H9 (cell line): ENCODE measurements around the gene SLX4. TPM values are rescaled to one million over a fixed set of nuclear protein-coding genes. Genes with fewer than 3 reads are reported as not detected.

Source experiments
- DNase-seq: peaks from one replicate; pipeline ENCODE4 v3.0.0-alpha.2; 2017
- H2AFZ ChIP-seq: one replicate; pipeline ENCODE4 v1.6.1; 2013; ENCODE audit warnings: mild to moderate bottlenecking, low read length, control low read depth, moderate library complexity
- H2AK5ac ChIP-seq: 2 replicates; pipeline ENCODE4 v1.6.1; 2013; ENCODE audit warnings: low read length, control low read depth, mixed read lengths; ENCODE audit not compliant: insufficient read length
- H2BK120ac ChIP-seq: one replicate; pipeline ENCODE4 v1.6.1; 2013; ENCODE audit warnings: low read depth, mild to moderate bottlenecking, low read length, control low read depth, inconsistent platforms; ENCODE audit not compliant: poor library complexity, severe bottlenecking
- H2BK12ac ChIP-seq: 2 replicates; pipeline ENCODE4 v1.6.1; 2013; ENCODE audit warnings: low read length, control low read depth, mixed read lengths, low read depth; ENCODE audit not compliant: insufficient read length
- H2BK15ac ChIP-seq: 2 replicates; pipeline ENCODE4 v1.6.1; 2013; ENCODE audit warnings: low read depth, low read length, control low read depth
- H2BK20ac ChIP-seq: one replicate; pipeline ENCODE4 v1.6.1; 2013; ENCODE audit warnings: low read depth, mild to moderate bottlenecking, low read length, control low read depth, inconsistent platforms; ENCODE audit not compliant: poor library complexity, severe bottlenecking
- H2BK5ac ChIP-seq: 2 replicates; pipeline ENCODE4 v1.6.1; 2013; ENCODE audit warnings: low read length, control low read depth, mixed read lengths; ENCODE audit not compliant: insufficient read length
- H3K14ac ChIP-seq: 2 replicates; pipeline ENCODE4 v1.6.1; 2013; ENCODE audit warnings: low read length, control low read depth; ENCODE audit not compliant: insufficient read depth
- H3K18ac ChIP-seq: 2 replicates; pipeline ENCODE4 v1.6.1; 2013; ENCODE audit warnings: low read depth, mild to moderate bottlenecking, mixed read lengths, low read length, control low read depth; ENCODE audit not compliant: insufficient read length
- H3K23ac ChIP-seq: 2 replicates; pipeline ENCODE4 v1.6.1; 2013; ENCODE audit warnings: low read length, control low read depth, mixed read lengths, low read depth; ENCODE audit not compliant: insufficient read length
- H3K23me2 ChIP-seq: 2 replicates; pipeline ENCODE4 v1.6.1; 2013; ENCODE audit warnings: low read depth, mild to moderate bottlenecking, mixed read lengths, low read length, control low read depth; ENCODE audit not compliant: insufficient read length, poor library complexity, severe bottlenecking
- H3K27ac ChIP-seq: 2 replicates; pipeline ENCODE4 v1.5.1; 2013; ENCODE audit warnings: low read length, control low read depth, mixed read lengths, low read depth; ENCODE audit not compliant: insufficient read length
- H3K27me3 ChIP-seq: 2 replicates; pipeline ENCODE4 v1.6.1; 2013; ENCODE audit warnings: low read length, control low read depth, inconsistent platforms; ENCODE audit not compliant: insufficient read depth
- H3K4ac ChIP-seq: 2 replicates; pipeline ENCODE4 v1.6.1; 2013; ENCODE audit warnings: low read depth, mild to moderate bottlenecking, control low read depth, inconsistent platforms, low read length, moderate library complexity
- H3K4me1 ChIP-seq: 2 replicates; pipeline ENCODE4 v1.6.1; 2013; ENCODE audit warnings: low read length, control low read depth, inconsistent platforms; ENCODE audit not compliant: insufficient read depth
- H3K4me2 ChIP-seq: 2 replicates; pipeline ENCODE4 v1.6.1; 2013; ENCODE audit warnings: low read length, control low read depth, mixed read lengths; ENCODE audit not compliant: insufficient read length, insufficient read depth
- H3K56ac ChIP-seq: 2 replicates; pipeline ENCODE4 v1.6.1; 2013; ENCODE audit warnings: low read depth, mild to moderate bottlenecking, mixed read lengths, low read length, control low read depth; ENCODE audit not compliant: insufficient read length
- H3K79me1 ChIP-seq: 2 replicates; pipeline ENCODE4 v1.6.1; 2013; ENCODE audit warnings: low read depth, mild to moderate bottlenecking, moderate library complexity, low read length, control low read depth, inconsistent platforms; ENCODE audit not compliant: insufficient read depth, poor library complexity, severe bottlenecking
- H3K79me2 ChIP-seq: 2 replicates; pipeline ENCODE4 v1.6.1; 2013; ENCODE audit warnings: low read length, control low read depth, inconsistent platforms; ENCODE audit not compliant: insufficient read depth
- H3K9ac ChIP-seq: 2 replicates; pipeline ENCODE4 v1.6.1; 2013; ENCODE audit warnings: low read length, control low read depth, mixed read lengths; ENCODE audit not compliant: insufficient read length; ENCODE audit errors: extremely low read depth
- H3K9me3 ChIP-seq: one replicate; pipeline ENCODE4 v1.6.1; 2013; ENCODE audit warnings: low read depth, low read length, inconsistent platforms; ENCODE audit not compliant: control insufficient read depth
- H3T11ph ChIP-seq: one replicate; pipeline ENCODE4 v1.6.1; 2013; ENCODE audit warnings: mild to moderate bottlenecking, low read length, control low read depth, inconsistent platforms
- H4K20me1 ChIP-seq: one replicate; pipeline ENCODE4 v1.6.1; 2013; ENCODE audit not compliant: control insufficient read depth, insufficient read length, insufficient read depth
- H4K5ac ChIP-seq: 2 replicates; pipeline ENCODE4 v1.6.1; 2013; ENCODE audit warnings: low read depth, mild to moderate bottlenecking, mixed read lengths, low read length, control low read depth; ENCODE audit not compliant: insufficient read length
- H4K8ac ChIP-seq: replicated peaks from 2 replicates; pipeline ENCODE4 v1.6.1; 2013; ENCODE audit warnings: low read length, control low read depth, mixed read lengths, low read depth; ENCODE audit not compliant: insufficient read length
- H4K91ac ChIP-seq: 2 replicates; pipeline ENCODE4 v1.6.1; 2013; ENCODE audit warnings: low read depth, mild to moderate bottlenecking, moderate library complexity, mixed read lengths, low read length, control low read depth; ENCODE audit not compliant: insufficient read length
- H3K27ac Mint-ChIP-seq, 3 experiments: 2 replicates in 2 of 3; 3 replicates in 1 of 3; pipeline ENCODE4 v1.8.0; 2020 to 2021; ENCODE audit warnings: mixed read lengths in 3 of 3, mild to moderate bottlenecking in 1 of 3, moderate library complexity in 1 of 3
- H3K27me3 Mint-ChIP-seq: 2 replicates; pipeline ENCODE4 v1.8.0; 2021; ENCODE audit warnings: low read depth, mild to moderate bottlenecking, moderate library complexity, mixed read lengths
- H3K36me3 Mint-ChIP-seq, 3 experiments: 2 replicates in 2 of 3; 3 replicates in 1 of 3; pipeline ENCODE4 v1.8.0; 2020 to 2021; ENCODE audit warnings: low read depth in 3 of 3, mixed read lengths in 3 of 3; ENCODE audit not compliant: insufficient read depth in 1 of 3
- H3K4me1 Mint-ChIP-seq, 2 experiments: 2 replicates each; pipeline ENCODE4 v1.8.0; 2020; ENCODE audit warnings: mixed read lengths in 2 of 2
- H3K4me3 Mint-ChIP-seq, 2 experiments: 2 replicates in 1 of 2; 3 replicates in 1 of 2; pipeline ENCODE4 v1.8.0; 2020 to 2021; ENCODE audit warnings: mild to moderate bottlenecking in 2 of 2, mixed read lengths in 2 of 2, moderate library complexity in 1 of 2
- H3K9me3 Mint-ChIP-seq, 2 experiments: 2 replicates in 1 of 2; 3 replicates in 1 of 2; pipeline ENCODE4 v1.8.0; 2020; ENCODE audit warnings: mild to moderate bottlenecking in 2 of 2, mixed read lengths in 2 of 2, moderate library complexity in 1 of 2
- CTCF ChIP-seq: fragments of 200-600 bp; sonication (generic); conservative IDR thresholded peaks from 3 replicates; pipeline ENCODE4 v1.8.0; 2021; ENCODE audit warnings: antibody characterized with exemption, mild to moderate bottlenecking
- WGBS: extraction: QIAGEN DNeasy Blood & Tissue Kit; methylation state at CpG from one replicate; pipeline ENCODE4 v1.1.7; 2013; ENCODE audit warnings: missing lambda C conversion rate, low lambda C conversion rate, mixed read lengths; ENCODE audit not compliant: insufficient read length; ENCODE audit errors: extremely low coverage; 5-methylcytosine and 5-hydroxymethylcytosine counted together
- total RNA-seq: library from RNA; stranded (reverse); gene quantifications from 2 replicates; pipeline ENCODE4 v1.2.1, GENCODE V29; 2021

Gene SLX4
- total RNA-seq, 1 experiment from 2014 or later = 9.9 TPM

- Mint-ChIP-seq H3K27ac (no peak overlapping the region; a peak in 1 of 7 replicates), H3K4me3 (no peak overlapping the region), H3K9me3 (no peaks in the 10 kb centered on the region), H3K4me1 (peaks cover 12 to 13% of the 10 kb centered on the region in 2 experiments), H3K27me3 (no peaks in the 10 kb centered on the region), H3K36me3 (peaks cover 17 to 39% (median 35%) of the 10 kb centered on the region in 3 experiments)
- Histone ChIP-seq H3K27ac (no peak overlapping the region), H3K18ac (no peak overlapping the region), H3K79me2 (no peaks in the 10 kb centered on the region; the same call in 1 of the 2 replicates), H3K9ac (no peak overlapping the region), H3K56ac (no peak overlapping the region), H2AFZ (no peak overlapping the region), H4K91ac (no peak overlapping the region), H3K79me1 (no peaks in the 10 kb centered on the region), H3K4me1 (no peaks in the 10 kb centered on the region), H3K4ac (no peak overlapping the region), H3K23ac (no peak overlapping the region), H2BK120ac (no peak overlapping the region), H2AK5ac (no peak overlapping the region), H4K20me1 (no peaks in the 10 kb centered on the region), H3K9me3 (no peaks in the 10 kb centered on the region), H2BK5ac (no peak overlapping the region), H2BK12ac (no peak overlapping the region), H3K14ac (no peak overlapping the region), H3T11ph (no peak overlapping the region), H3K27me3 (no peaks in the 10 kb centered on the region), H3K23me2 (peaks cover 4% of the 10 kb centered on the region), H4K8ac (no peak overlapping the region), H2BK15ac (no peak overlapping the region), H3K4me2 (no peak overlapping the region), H2BK20ac (no peak overlapping the region), H4K5ac (no peak overlapping the region)
- no CpG with 5 or more reads among the region's 7 CpGs for WGBS
- no peak for TF ChIP-seq CTCF
- DNase-seq = no peak
Observed at GRCh38 chr16:3607161-3607560, 4.2 kb downstream of the SLX4 start.
